ENCODE measurements around the gene PLEKHB1.
A peak's percentile ranks its signal among the peaks of the same experiment; 100 is the strongest.

Gene PLEKHB1, protein sequence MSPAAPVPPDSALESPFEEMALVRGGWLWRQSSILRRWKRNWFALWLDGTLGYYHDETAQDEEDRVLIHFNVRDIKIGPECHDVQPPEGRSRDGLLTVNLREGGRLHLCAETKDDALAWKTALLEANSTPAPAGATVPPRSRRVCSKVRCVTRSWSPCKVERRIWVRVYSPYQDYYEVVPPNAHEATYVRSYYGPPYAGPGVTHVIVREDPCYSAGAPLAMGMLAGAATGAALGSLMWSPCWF

GRCh38 chr11:73645972-73646631 is at the start of gene PLEKHB1:
PLEKHB1 (plus strand) TSS chr11:73646581; CDS start chr11:73646609, 28 bp downstream.
- no peak for DNase-seq

GRCh38 chr11:73597336-73597955 is 48.9 kb upstream of the PLEKHB1 start:
- no peak for DNase-seq

DNA sequence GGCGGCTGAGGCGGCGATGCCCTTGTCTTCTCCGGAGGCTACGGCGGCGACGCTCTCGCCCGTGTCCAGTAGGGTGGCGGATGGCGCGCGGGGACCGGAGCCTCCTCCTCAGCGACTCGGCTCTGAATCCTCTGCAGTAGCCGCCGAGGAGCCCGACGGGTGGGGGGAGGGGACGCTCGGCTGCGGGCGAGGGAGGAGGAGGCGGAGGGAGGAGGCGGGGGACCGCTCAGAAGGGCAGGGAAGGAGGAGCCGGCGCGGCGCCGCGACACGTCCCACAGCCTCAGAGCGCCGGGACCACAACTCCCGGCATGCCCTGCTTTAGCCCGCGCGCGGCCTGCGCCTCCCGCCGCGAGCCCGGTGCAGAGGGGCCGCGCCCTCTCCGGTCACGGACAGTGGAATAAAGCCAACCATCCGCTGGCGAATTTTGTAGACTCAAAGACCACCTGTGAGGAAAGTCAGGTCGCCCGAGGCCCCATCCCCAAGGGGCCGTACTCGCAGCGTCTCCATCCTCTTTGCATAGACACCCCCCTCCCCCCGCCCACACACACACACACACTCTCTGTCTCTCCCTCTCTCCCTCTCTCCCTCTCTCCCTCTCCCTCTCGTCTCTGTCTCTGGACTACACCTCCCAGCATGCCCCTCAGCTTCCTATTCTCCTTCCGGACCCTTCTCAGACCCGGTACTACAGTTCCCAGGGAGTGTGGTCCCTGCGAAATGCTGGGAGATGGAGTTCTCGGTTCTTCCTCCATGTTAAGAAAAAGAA is 48.2 kb upstream of the PLEKHB1 start, which contains the start of gene FAM168A:
Gene FAM168A (minus strand): TSS at position 157 of the 763 bp plus-strand sequence. CDS start 129,638 bp downstream, outside the sequence.
- peak; percentile 99 for DNase-seq

DNA sequence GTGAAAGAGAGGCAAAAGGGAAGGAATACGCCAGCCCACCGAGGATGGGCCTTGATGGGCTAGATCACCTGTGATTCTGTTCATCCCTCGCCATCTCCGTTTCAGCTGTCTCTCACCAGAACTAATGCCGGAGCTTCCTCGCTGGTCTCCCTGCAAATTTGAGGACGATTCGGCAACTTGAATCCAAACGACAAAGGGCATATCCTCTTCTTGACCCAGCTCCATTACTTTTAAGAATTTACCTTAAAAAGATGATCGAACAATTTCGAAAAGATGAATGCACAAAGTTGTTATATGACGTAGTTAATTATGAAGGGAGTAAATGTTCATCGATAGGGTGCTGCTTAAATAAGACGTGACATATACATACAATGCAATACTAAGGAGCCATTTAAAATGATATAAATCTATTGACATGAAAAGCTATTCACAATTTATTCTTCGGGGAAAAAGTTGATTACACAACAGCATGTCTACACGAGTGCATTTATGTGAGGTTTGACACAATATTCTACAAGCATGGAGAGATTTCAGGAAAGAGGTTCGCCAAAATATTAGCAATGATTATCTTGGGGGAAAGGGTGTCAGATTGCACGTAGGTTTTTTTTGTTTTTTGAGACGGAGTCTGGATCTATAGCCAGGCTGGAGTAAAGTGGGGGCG is 47.5 kb upstream of the PLEKHB1 start:
- DNase-seq: peak; percentile 25

GRCh38 chr11:73612601-73613140 is 33.7 kb upstream of the PLEKHB1 start:
- DNase-seq: no peak

DNA sequence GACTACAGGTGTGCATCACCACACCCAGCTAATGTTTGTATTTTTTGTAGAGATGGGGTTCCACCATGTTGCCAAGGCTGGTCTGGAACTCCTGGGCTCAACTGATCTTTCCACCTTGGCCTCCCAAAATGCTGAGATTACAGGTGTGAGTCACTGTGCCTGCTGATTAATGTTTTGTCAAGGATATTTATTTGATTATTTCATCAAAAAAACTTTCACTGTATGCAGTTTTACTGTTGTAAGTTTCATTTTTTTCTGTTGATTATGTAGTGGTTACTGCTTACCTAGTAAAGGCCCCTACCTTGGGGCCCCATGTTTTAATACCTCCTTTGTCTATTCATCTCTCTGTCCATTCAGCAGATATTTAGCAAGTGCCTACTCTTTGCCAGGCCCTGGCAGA is 31.8 kb upstream of the PLEKHB1 start:
- DNase-seq: no peak

DNA sequence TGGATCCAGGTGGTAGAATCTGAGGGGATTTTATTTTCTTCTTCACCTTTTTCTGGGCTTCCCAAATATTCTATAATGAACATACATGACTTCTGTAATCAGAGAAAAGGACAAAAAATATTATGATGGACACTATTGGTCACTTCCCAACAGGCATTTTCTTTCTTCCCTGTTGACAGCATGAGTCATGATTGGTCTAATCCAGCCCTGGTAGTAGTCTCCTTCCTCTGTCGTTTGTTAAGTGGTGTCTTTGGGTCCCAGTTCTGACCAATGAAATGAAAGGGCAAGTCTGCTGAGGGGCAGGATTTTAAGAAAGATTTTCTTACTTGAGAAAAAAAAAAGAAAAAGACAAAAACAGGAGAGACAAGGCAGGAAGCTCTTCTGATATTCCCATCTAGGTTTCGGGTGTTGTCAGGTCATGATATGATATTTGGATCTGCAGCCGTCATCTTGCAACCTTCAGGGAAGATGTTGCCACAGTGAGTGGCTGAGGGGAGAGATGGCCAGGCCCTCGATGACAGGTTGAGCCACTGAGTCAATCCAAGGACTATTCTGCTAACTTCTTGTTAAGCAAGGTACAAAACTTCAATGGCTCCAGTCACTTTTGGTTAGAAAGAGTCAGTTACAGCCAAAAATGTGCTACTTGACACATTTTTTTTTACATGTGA is 23.3 kb upstream of the PLEKHB1 start:
- no peak for DNase-seq

GRCh38 chr11:73623686-73624085 is 22.7 kb upstream of the PLEKHB1 start:
- no peak for DNase-seq

DNA sequence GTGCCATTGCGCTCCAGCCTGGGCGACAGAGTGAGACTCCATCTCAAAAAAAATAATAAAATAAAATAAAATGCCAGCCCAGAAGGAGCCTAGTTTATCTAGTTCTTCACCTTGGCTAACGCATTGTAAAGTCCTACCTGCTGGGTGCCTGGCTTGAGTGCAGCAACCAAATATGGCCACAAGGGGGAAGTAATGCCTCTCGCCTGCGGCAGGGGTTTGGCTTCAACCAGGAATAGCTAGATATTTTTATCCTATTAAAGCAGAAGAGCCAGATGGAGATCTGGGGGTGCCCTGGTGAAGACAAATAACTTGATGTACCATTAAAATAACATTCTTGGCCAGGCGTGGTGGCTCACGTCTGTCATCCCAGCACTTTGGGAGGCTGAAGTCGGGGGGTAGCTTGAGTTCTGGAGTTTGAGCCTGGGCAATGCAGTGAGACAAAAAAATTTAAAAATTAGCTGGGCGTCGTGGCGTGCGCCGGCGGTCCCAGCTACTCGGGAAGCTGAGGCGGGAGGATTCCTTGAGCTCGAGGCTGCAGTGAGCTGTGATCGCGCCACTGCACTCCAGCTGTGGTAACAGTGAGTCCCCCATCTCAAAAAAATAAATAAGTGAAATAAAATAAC is 20.6 kb upstream of the PLEKHB1 start:
- DNase-seq: peak; percentile 75

DNA sequence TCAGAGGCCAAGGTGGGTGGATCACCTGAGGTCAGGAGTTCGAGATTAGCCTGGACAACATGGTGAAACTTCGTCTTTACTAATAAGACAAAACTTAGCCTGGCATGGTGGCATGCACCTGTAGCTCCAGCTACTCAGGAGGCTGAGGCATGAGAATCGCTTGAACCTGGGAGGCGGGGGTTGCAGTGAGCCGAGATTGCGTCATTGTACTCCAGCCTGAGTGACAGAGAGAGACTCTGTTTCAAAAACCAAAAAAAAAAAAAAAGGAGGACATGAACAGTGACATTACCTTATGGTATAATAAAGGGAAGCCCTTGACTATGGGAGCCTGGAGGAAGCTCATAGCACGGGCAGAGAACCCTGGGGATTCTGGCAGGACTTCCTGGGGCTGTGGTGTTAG is 16.5 kb upstream of the PLEKHB1 start:
- DNase-seq: no peak

DNA sequence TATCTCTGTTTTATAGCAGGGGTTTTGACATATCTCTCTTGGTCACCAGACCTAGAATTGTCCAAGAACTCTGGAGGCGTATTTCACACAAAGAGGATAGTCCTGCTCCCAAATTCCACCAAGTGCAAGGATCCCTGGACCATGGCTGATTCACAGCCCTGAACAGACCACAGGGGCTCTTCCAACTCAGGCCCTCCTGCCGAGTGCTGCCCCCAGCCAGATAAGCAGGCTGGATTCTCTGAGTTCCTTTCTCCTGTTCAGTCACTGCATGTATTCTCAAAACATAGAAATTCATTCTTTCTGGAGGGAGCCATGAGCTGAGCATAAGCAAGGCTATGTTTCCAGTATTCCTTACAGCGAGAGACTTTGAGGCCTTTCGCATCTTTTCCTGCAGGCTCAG is 13.4 kb upstream of the PLEKHB1 start:
- DNase-seq: no peak

- DNase-seq: no peak
Measured at GRCh38 chr11:73633999-73634398, 12.4 kb upstream of the PLEKHB1 start.

- no peak for DNase-seq
Measured at GRCh38 chr11:73635721-73636120, 10.7 kb upstream of the PLEKHB1 start.

- DNase-seq: no peak
Measured at GRCh38 chr11:73636249-73636648, 10.1 kb upstream of the PLEKHB1 start.

DNA sequence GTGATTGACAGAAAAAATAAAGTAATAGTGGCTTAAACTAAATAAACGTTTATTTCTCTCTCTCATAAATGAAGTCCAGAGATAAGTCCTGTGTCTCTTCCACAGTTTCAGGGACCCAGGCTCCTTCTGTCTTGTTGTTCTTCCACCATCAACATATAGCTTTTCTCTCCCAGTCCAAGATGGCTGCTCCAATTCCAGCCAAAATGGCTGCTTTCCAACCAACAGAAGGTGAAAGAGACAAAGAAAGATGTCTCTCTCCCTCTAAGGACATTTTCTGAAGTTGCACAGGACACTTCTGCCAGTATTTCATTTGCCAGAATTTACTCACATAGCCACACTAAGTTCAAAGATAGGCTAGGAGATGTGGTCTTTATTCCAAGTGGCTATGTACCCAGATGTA is 9.4 kb upstream of the PLEKHB1 start:
- DNase-seq: no peak

GRCh38 chr11:73640592-73640991 is 5.8 kb upstream of the PLEKHB1 start:
- no peak for DNase-seq

DNA sequence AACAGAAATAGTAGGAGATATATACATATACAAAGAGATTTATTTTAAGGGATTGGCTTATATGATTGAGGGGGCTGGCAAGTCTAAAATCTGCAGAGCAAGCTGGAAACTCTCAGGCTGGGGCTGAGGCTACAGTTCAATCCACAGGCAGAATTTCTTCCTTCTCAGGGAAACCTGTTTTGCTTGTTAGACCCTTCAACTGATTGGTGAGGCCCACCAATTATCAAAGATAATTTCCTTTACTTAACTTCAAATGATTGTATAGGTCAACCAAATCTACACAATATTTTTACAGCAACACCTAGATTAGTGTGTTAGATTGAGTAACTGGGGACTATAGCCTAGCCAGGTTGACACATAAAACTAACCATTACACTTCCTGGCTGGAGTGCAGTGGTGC is 4.7 kb upstream of the PLEKHB1 start:
- no peak for DNase-seq

GRCh38 chr11:73645121-73645969 is 1.0 kb upstream of the PLEKHB1 start:
- DNase-seq: no peak

- peak; percentile 97 for DNase-seq
Measured at GRCh38 chr11:73647459-73648100, 1.2 kb downstream of the PLEKHB1 start.

DNA sequence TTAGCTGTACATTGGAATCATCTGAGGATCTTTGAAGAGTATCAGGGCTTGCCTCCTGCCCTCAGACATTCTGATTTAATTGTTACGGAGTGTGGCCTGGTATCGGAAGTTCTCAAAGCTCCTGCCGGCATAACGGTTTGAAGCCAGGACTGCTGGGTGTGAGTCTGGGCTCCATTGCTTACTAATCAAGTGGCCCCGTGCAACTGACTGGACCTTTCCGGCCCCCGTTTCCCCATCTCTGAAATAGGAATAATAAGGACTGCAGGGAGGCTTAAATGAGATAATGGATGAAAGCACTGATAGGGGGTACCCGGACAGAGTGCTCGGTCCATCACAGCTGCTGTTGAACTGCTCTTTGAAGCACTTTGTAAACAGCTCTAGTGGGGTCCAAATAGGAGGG is 1.7 kb downstream of the PLEKHB1 start:
- no peak for DNase-seq

Data from NCI-H146 (cell line).